Endothelial cell of umbilical vein (primary cell): ENCODE measurements around the gene TCP11L2. TPM values are rescaled to one million over a fixed set of nuclear protein-coding genes. Genes with fewer than 3 reads are reported as not detected.

Experiments
- BruUV-seq: library from RNA; stranded (reverse); fragments of 400-500 nt; replicated peaks from 2 replicates; lab custom pipeline; 2021; lab: Mats Ljungman, UMichigan
- CTCF ChIA-PET: fragments of 300-600, 350-600 bp; sonication (Branson Sonifier 250); formaldehyde crosslinking; loops from one replicate; lab custom pipeline; 2021; ENCODE audit warnings: antibody characterized with exemption, inconsistent platforms; lab: Charles Lee
- POLR2A ChIA-PET: fragments of 300-600, 350-600 bp; sonication (Branson Sonifier 250); formaldehyde crosslinking; loops from one replicate; lab custom pipeline; 2021; ENCODE audit warnings: antibody characterized with exemption, inconsistent platforms; lab: Charles Lee
- DNase-seq: peaks from one replicate; pipeline ENCODE4 v3.0.0-alpha.2; 2011; ENCODE audit warnings: low read depth, low spot score
- FAIRE-seq: peaks from 2 replicates; lab custom pipeline; 2011; peaks lifted over from hg19 to GRCh38; lab: Jason Lieb, UNC
- H2AFZ ChIP-seq: 2 replicates; pipeline ENCODE4 v1.6.0; 2012; ENCODE audit warnings: low read depth, low read length, control low read depth, inconsistent platforms
- H3K27ac ChIP-seq: 2 replicates; pipeline ENCODE4 v1.5.1; 2011; ENCODE audit warnings: low read depth, mild to moderate bottlenecking, control low read depth, low read length, moderate library complexity; ENCODE audit not compliant: insufficient read depth
- H3K27me3 ChIP-seq, 2 experiments: 2 replicates each; pipeline versions ENCODE4 v1.6.0 to v1.6.1; 2011; ENCODE audit warnings: low read length in 2 of 2, mixed read lengths in 1 of 2; ENCODE audit not compliant: control insufficient read depth in 2 of 2, insufficient read depth in 2 of 2
- H3K36me3 ChIP-seq, 2 experiments: 2 replicates in 1 of 2; 3 replicates in 1 of 2; pipeline ENCODE4 v1.5.1; 2011; ENCODE audit warnings: low read length in 2 of 2, mild to moderate bottlenecking in 1 of 2, moderate library complexity in 1 of 2; ENCODE audit not compliant: control insufficient read depth in 2 of 2, insufficient read depth in 2 of 2; ENCODE audit errors: extremely low read depth in 1 of 2
- H3K4me1 ChIP-seq: 3 replicates; pipeline ENCODE4 v1.5.1; 2011; ENCODE audit warnings: mild to moderate bottlenecking, low read length; ENCODE audit not compliant: control insufficient read depth, insufficient read depth; ENCODE audit errors: extremely low read depth
- H3K4me2 ChIP-seq: 2 replicates; pipeline ENCODE4 v1.6.1; 2011; ENCODE audit warnings: low read length, control low read depth, mixed read lengths; ENCODE audit not compliant: insufficient read depth
- H3K4me3 ChIP-seq, 3 experiments: fragments of 200-600 bp in 1 of 3; sonication (generic), shearing (Covaris generic) in 1 of 3; replicated peaks in 1 of 3; 2 replicates each; pipeline ENCODE4 v1.5.1; 2011 to 2016; ENCODE audit warnings: control low read depth in 3 of 3, low read length in 3 of 3, mild to moderate bottlenecking in 2 of 3, inconsistent platforms in 1 of 3, low read depth in 1 of 3, moderate library complexity in 1 of 3; ENCODE audit not compliant: insufficient read depth in 1 of 3
- H3K79me2 ChIP-seq: 2 replicates; pipeline ENCODE4 v1.6.0; 2012; ENCODE audit warnings: low read length, inconsistent platforms; ENCODE audit not compliant: control insufficient read depth, insufficient read depth
- H3K9ac ChIP-seq: replicated peaks from 2 replicates; pipeline ENCODE3; 2011; ENCODE audit warnings: low read length, control low read depth; ENCODE audit not compliant: insufficient read depth; ENCODE audit errors: extremely low read depth
- H3K9me1 ChIP-seq: replicated peaks from 3 replicates; pipeline ENCODE4 v1.6.0; 2011; ENCODE audit warnings: mild to moderate bottlenecking, low read length; ENCODE audit not compliant: control insufficient read depth, insufficient read depth; ENCODE audit errors: extremely low read depth
- H3K9me3 ChIP-seq: replicated peaks from 2 replicates; pipeline ENCODE4 v1.5.1; 2012; ENCODE audit warnings: low read length, inconsistent platforms; ENCODE audit not compliant: control insufficient read depth, insufficient read depth
- H4K20me1 ChIP-seq: replicated peaks from 2 replicates; pipeline ENCODE3; 2011; ENCODE audit warnings: mild to moderate bottlenecking, low read length; ENCODE audit not compliant: control insufficient read depth, insufficient read depth; ENCODE audit errors: extremely low read depth
- EZH2 ChIP-seq: IDR thresholded peaks from 2 replicates; pipeline ENCODE4 v1.6.1; 2012; ENCODE audit warnings: borderline replicate concordance, low read depth, mild to moderate bottlenecking, moderate library complexity, low read length, inconsistent platforms; ENCODE audit not compliant: severe bottlenecking
- FOS ChIP-seq: IDR thresholded peaks from 2 replicates; pipeline ENCODE4 v1.6.1; 2011; ENCODE audit warnings: mild to moderate bottlenecking, low read length, moderate library complexity, borderline replicate concordance; ENCODE audit not compliant: insufficient read depth
- GATA2 ChIP-seq: IDR thresholded peaks from 2 replicates; pipeline ENCODE4 v1.7.0; 2011; ENCODE audit warnings: low read depth, mild to moderate bottlenecking, moderate library complexity, mixed read lengths, low read length; ENCODE audit not compliant: insufficient read length, insufficient read depth
- JUN ChIP-seq: IDR thresholded peaks from 2 replicates; pipeline ENCODE4 v1.6.1; 2011; ENCODE audit warnings: borderline replicate concordance, low read depth; ENCODE audit not compliant: insufficient read length, insufficient read depth
- MYC ChIP-seq: IDR thresholded peaks from one replicate; pipeline ENCODE4 v1.6.1; 2011; ENCODE audit warnings: mild to moderate bottlenecking, low read depth, low read length
- POLR2A ChIP-seq: IDR thresholded peaks from 2 replicates; pipeline ENCODE4 v1.6.1; 2012; ENCODE audit warnings: low read depth, mild to moderate bottlenecking, control low read depth, low read length
- POLR2AphosphoS5 ChIP-seq: IDR thresholded peaks from 2 replicates; pipeline ENCODE4 v1.6.1; 2012; ENCODE audit warnings: low read depth, mild to moderate bottlenecking, control low read depth, low read length, moderate library complexity; ENCODE audit not compliant: insufficient read depth
- dilution Hi-C: fragments of 300-500 bp; cut with MboI; formaldehyde crosslinking; loops from one replicate; pipeline ENCODE4 v1.15.0; 2019; ENCODE audit warnings: low sequenced_read_pairs; ENCODE audit not compliant: extremely low pct_ligation_motif_present
- intact Hi-C: fragments of 100-400 bp; cut with micrococcal nuclease; formaldehyde crosslinking; loops from one replicate; pipeline ENCODE4 v1.10.0; 2022
- polyA plus RNA-seq, 4 experiments: library from polyadenylated mRNA; depleted of rRNA in 3 of 4; stranded (reverse) in 3 of 4; unstranded in 1 of 4; fragments of >200 nt; gene quantifications; 2 replicates each; pipeline versions ENCODE4 v1.2.1 to v1.2.3, GENCODE V29; 2011 to 2012; ENCODE audit warnings: missing spikeins in 1 of 4
- total RNA-seq: library from RNA; stranded (reverse); gene quantifications from 2 replicates; pipeline ENCODE4 v1.2.3, GENCODE V29; 2021
- TF ChIP-seq, protein P1 (sequence below), 2 donors: IDR thresholded peaks; 1 replicate in 1 of 2; 2 replicates in 1 of 2; pipeline ENCODE4 v1.5.1; 2011; ENCODE audit warnings: low read length in 2 of 2, mild to moderate bottlenecking in 2 of 2, moderate library complexity in 2 of 2, control low read depth in 1 of 2, inconsistent platforms in 1 of 2, low read depth in 1 of 2; ENCODE audit not compliant: insufficient read depth in 1 of 2; ENCODE audit errors: extremely low read depth in 1 of 2
- TF ChIP-seq, protein P2 (sequence below): IDR thresholded peaks from 2 replicates; pipeline ENCODE4 v1.6.1; 2011; ENCODE audit not compliant: insufficient read depth, insufficient read length

TCP11L2 gene
- total and polyA plus RNA-seq, 2 donors (not counting 3 experiments of a cell fraction or from before 2014, with no cell fraction given) = 6.0 to 18.7 TPM

DNA sequence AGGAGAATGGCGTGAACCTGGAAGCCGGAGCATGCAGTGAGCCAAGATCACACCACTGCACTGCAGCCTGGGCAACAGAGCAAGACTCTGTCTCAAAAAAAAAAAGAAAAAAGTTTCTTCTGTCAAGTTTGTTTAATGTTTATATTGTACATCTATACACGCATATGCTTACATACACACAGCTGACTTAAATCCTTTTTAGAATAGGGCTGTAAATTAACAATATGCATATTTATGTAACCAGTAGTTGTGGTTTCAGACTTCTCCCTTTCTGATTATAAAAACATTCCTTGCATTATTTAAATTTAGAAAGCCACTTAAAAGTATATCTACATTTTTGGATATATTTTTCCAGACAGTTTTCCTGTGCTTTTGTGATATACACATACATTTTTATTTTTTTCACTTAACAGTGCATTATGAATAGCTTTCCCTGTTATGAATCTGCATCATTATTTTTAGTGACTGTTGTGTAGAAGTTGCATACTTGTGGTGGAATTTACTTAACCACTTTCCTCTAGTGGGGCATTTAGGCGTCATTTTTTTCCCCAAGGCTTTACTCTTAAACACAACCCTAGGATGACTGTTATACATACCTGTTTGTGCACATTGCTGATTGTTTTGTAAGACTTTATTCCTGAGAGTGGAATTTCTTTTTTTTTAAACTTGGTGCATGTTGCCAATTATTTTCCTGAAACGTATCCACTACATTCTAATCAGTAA is 84.4 kb downstream of the TCP11L2 start:
- BruUV-seq = no TSS peak
- H3K9ac ChIP-seq = no peak overlapping the region
- FAIRE-seq (no peak), DNase-seq (no peak)
- H3K27ac ChIP-seq = no peak overlapping the region
- intact Hi-C loops = loop anchor here (1.0 to 5.0 kb wide), 4 partner anchors 30 to 705 kb away; partner anchors contain the start of genes CRY1 and POLR3B
- TF ChIP-seq, protein P1, sequence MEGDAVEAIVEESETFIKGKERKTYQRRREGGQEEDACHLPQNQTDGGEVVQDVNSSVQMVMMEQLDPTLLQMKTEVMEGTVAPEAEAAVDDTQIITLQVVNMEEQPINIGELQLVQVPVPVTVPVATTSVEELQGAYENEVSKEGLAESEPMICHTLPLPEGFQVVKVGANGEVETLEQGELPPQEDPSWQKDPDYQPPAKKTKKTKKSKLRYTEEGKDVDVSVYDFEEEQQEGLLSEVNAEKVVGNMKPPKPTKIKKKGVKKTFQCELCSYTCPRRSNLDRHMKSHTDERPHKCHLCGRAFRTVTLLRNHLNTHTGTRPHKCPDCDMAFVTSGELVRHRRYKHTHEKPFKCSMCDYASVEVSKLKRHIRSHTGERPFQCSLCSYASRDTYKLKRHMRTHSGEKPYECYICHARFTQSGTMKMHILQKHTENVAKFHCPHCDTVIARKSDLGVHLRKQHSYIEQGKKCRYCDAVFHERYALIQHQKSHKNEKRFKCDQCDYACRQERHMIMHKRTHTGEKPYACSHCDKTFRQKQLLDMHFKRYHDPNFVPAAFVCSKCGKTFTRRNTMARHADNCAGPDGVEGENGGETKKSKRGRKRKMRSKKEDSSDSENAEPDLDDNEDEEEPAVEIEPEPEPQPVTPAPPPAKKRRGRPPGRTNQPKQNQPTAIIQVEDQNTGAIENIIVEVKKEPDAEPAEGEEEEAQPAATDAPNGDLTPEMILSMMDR (IDR thresholded peaks at IDR 0.05; ENCODE audit: extremely low read depth in 1 of 2, insufficient read depth in 1 of 2, low read depth in 1 of 2, low read length in 2 of 2) = no peak
- TF ChIP-seq MYC = no peak
- no peaks in the 10 kb centered on the region for H3K36me3 ChIP-seq
- no peaks in the 10 kb centered on the region for H3K27me3 ChIP-seq
- no peak overlapping the region for H3K4me2 ChIP-seq
- H3K9me3 ChIP-seq = no peaks in the 10 kb centered on the region
- no peak overlapping the region for H2AFZ ChIP-seq
- ChIA-PET POLR2A (interaction anchor here (0.5 kb wide), 1 partner anchor 570 kb away, joined by 3 read pairs; no protein-coding TSS in a partner anchor), CTCF (interaction anchor here (0.7 to 4.4 kb wide), 6 partner anchors 30 to 718 kb away, joined by 3 to 36 read pairs (median 10); partner anchors contain the start of gene POLR3B)
- no peaks in the 10 kb centered on the region for H3K4me1 ChIP-seq
- dilution Hi-C loops = no loop called here
- H3K4me3 ChIP-seq = no peak overlapping the region
- H3K79me2 ChIP-seq = no peaks in the 10 kb centered on the region
- H3K9me1 ChIP-seq = no peaks in the 10 kb centered on the region
- peaks cover 2% of the 10 kb centered on the region for H4K20me1 ChIP-seq

DNA sequence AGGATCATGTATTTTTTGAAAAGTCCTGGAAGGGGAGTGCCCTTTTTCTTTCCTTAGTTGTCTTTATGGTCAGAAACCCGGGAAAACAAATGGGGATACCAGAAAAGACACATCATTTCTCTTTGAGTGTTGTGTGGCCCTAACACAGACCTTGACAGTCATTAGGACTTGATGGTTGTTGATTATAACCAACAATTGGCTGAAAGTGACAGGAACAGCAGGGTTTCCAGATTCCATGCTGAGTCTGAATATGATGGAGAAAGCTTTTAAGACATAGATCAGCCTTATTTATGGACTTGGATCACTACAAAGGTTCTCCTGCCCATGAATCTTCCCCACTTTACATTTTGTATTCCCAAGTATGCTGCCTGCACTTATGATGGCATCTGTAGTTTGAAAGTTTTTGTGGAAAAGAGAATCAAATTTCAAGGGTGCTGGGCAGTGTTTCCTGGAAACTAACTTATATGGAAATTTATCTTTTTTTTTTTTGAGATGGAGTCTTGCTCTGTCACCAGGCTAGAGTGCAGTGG is 85.4 kb downstream of the TCP11L2 start:
- TF ChIP-seq EZH2 = no peak
- TF ChIP-seq JUN = no peak
- TF ChIP-seq, protein P1 (IDR thresholded peaks at IDR 0.05; ENCODE audit: extremely low read depth in 1 of 2, insufficient read depth in 1 of 2, low read depth in 1 of 2, low read length in 2 of 2) = no peak
- no peak for TF ChIP-seq POLR2AphosphoS5
- TF ChIP-seq, protein P2, sequence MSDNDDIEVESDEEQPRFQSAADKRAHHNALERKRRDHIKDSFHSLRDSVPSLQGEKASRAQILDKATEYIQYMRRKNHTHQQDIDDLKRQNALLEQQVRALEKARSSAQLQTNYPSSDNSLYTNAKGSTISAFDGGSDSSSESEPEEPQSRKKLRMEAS = no peak
- no peak for TF ChIP-seq MYC
- TF ChIP-seq FOS = no peak
- TF ChIP-seq GATA2 = no peak
- TF ChIP-seq POLR2A = no peak
- no peak overlapping the region for H3K4me3 ChIP-seq
- ChIA-PET POLR2A (no interaction called here), CTCF (interaction anchor here (1.1 to 4.4 kb wide), 3 partner anchors 453 to 532 kb away, joined by 4 to 36 read pairs (median 28); no protein-coding TSS in a partner anchor)
- no peak overlapping the region for H3K9ac ChIP-seq
- no peak overlapping the region for H3K4me2 ChIP-seq
- BruUV-seq = no TSS peak
- dilution Hi-C loops = no loop called here
- H3K9me3 ChIP-seq = no peaks in the 10 kb centered on the region
- H2AFZ ChIP-seq = no peak overlapping the region
- no peaks in the 10 kb centered on the region for H3K9me1 ChIP-seq
- H3K4me1 ChIP-seq = no peaks in the 10 kb centered on the region
- H4K20me1 ChIP-seq = peaks cover 2% of the 10 kb centered on the region
- H3K27ac ChIP-seq = no peak overlapping the region
- H3K36me3 ChIP-seq = peaks cover 0 to 1% of the 10 kb centered on the region in 2 experiments
- H3K27me3 ChIP-seq = no peaks in the 10 kb centered on the region
- intact Hi-C loops = loop anchor here (5.0 kb wide), 1 partner anchor 704 kb away; the partner anchor contains the start of gene CRY1
- no peak for FAIRE-seq
- no peaks in the 10 kb centered on the region for H3K79me2 ChIP-seq
- DNase-seq = no peak
